Dedifferentiated amniotic fluid mesenchymal stem cell (primary cell): ENCODE measurements around the gene LMOD2.

Experiments
- DNase-seq: peaks from one replicate; pipeline ENCODE4 v3.0.0-alpha.2; 2016; ENCODE audit errors: extremely low spot score

The LMOD2 gene

GRCh38 chr7:123639631-123640030, 16.0 kb upstream of the LMOD2 start:
- DNase-seq: no peak

GRCh38 chr7:123640583-123640982, 15.1 kb upstream of the LMOD2 start:
- no peak for DNase-seq

GRCh38 chr7:123641901-123642300, 13.8 kb upstream of the LMOD2 start:
- no peak for DNase-seq

- peak; percentile 55 for DNase-seq
Measured at GRCh38 chr7:123643495-123644441, 11.9 kb upstream of the LMOD2 start.

GRCh38 chr7:123645516-123645915, 10.2 kb upstream of the LMOD2 start:
- no peak for DNase-seq

- no peak for DNase-seq
Measured at GRCh38 chr7:123647106-123647730, 8.4 kb upstream of the LMOD2 start.

GRCh38 chr7:123649964-123650363, 5.7 kb upstream of the LMOD2 start:
- no peak for DNase-seq

- no peak for DNase-seq
Measured at GRCh38 chr7:123650595-123650994, 5.1 kb upstream of the LMOD2 start.

- DNase-seq: no peak
Measured at GRCh38 chr7:123652406-123652805, 3.3 kb upstream of the LMOD2 start.

GRCh38 chr7:123653162-123653561, 2.5 kb upstream of the LMOD2 start:
- no peak for DNase-seq

GRCh38 chr7:123656544-123657303, 1.1 kb downstream of the LMOD2 start:
- no peak for DNase-seq

GRCh38 chr7:123657304-123657685, 1.6 kb downstream of the LMOD2 start:
- DNase-seq: no peak

GRCh38 chr7:123658023-123658422, 2.4 kb downstream of the LMOD2 start:
- no peak for DNase-seq

GRCh38 chr7:123660514-123661354, 5.1 kb downstream of the LMOD2 start:
- no peak for DNase-seq

- no peak for DNase-seq
Measured at GRCh38 chr7:123661765-123662164, 6.1 kb downstream of the LMOD2 start.

GRCh38 chr7:123662293-123662692, 6.6 kb downstream of the LMOD2 start:
- no peak for DNase-seq

GRCh38 chr7:123662755-123663154, 7.1 kb downstream of the LMOD2 start:
- no peak for DNase-seq

GRCh38 chr7:123663200-123663599, 7.5 kb downstream of the LMOD2 start:
- DNase-seq: no peak

- no peak for DNase-seq
Measured at GRCh38 chr7:123665157-123665556, 9.5 kb downstream of the LMOD2 start.

- no peak for DNase-seq
Measured at GRCh38 chr7:123665896-123666295, 10.2 kb downstream of the LMOD2 start.

GRCh38 chr7:123666492-123666891, 10.8 kb downstream of the LMOD2 start:
- no peak for DNase-seq

- DNase-seq: no peak
Measured at GRCh38 chr7:123669485-123669884, 13.8 kb downstream of the LMOD2 start.
